ENCODE data around the gene RALB. TPM values are rescaled to one million over a fixed set of nuclear protein-coding genes. Genes with fewer than 3 reads are reported as not detected.
A peak's percentile ranks its signal among the peaks of the same experiment; 100 is the strongest.

Gene RALB
- total RNA-seq, 6 donors from 2014 or later = 23.0 to 85.8 (median 46.5) TPM

GRCh38 chr2:120237491-120237902, 15.2 kb upstream of the RALB start:
- no peak overlapping the region for H3K4me3 ChIP-seq
- 64 to 79% methylated on average over 9 to 10 of the region's 10 CpGs for WGBS, 2 donors
- no peaks in the 10 kb centered on the region for H3K27me3 ChIP-seq
- DNase-seq (no peak), ATAC-seq (ENCODE audit: low FRiP score in 2 of 2) (peak in 1 of 2 donors; percentile 79)
- H3K4me1 ChIP-seq = peaks cover 19 to 23% (median 22%) of the 10 kb centered on the region in 4 donors
- no peaks in the 10 kb centered on the region for H3K36me3 ChIP-seq
- TF ChIP-seq CTCF (IDR thresholded peaks at IDR 0.05) (no peak), POLR2A (IDR thresholded peaks at IDR 0.05) (no peak), POLR2AphosphoS5 (IDR thresholded peaks at IDR 0.05) (no peak)
- H3K9me3 ChIP-seq = no peaks in the 10 kb centered on the region
- H3K27ac ChIP-seq = no peak overlapping the region

DNA sequence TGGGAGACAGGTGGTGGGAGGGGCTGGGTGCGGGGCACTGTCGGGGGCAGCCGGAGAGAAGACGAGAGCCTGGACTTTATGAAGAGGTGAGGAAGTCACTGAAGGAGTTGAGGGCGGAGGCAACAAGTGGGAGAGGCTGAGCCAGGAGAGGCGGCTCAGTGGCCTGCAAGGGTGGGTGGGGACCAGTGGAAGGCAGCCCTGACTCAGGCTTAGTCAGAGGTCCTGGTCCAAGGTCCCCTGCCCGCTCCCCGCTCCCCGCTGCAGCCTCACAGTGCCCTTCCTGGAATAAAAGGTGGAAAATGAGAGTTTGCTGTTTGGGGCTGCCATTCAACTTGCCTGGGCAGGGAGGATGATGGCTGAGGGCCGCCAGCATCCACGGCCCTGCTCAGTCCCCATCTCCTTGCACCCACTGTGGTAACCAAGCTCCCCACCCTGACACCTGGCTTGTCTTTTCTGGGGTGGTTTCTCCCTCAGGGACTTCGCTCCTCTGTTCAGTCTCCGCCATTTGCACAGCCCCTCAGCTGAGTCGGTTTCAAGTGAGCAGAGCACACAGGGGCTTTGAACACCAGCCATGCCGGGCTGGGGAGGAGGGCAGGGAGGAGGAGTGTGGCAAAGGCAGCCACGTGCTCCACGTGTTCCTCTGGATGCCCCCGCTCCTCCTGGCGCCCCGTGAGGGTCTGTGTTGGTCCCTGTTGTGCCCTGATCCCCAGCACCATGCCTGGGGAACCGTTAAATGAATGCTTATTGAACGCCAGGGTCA, 13.7 kb upstream of the RALB start:
- DNase-seq (peak in 1 of 2 donors; percentile 73), ATAC-seq (ENCODE audit: low FRiP score in 2 of 2) (peak; percentile 42 to 88)
- Histone ChIP-seq H3K27ac (peak overlapping the region in 3 of 4 donors; percentile 14 to 54 (median 32)), H3K9me3 (no peaks in the 10 kb centered on the region), H3K4me1 (peaks cover 14 to 17% (median 16%) of the 10 kb centered on the region in 4 donors), H3K27me3 (no peaks in the 10 kb centered on the region), H3K4me3 (no peak overlapping the region), H3K36me3 (no peaks in the 10 kb centered on the region)
- TF ChIP-seq POLR2AphosphoS5 (IDR thresholded peaks at IDR 0.05) = no peak
- no peak for TF ChIP-seq EP300 (IDR thresholded peaks at IDR 0.05)
- no peak for TF ChIP-seq CTCF (IDR thresholded peaks at IDR 0.05)
- no peak for TF ChIP-seq POLR2A (IDR thresholded peaks at IDR 0.05)
- WGBS, 2 donors = 73 to 76% methylated on average over 16 to 22 of the region's 22 CpGs

DNA sequence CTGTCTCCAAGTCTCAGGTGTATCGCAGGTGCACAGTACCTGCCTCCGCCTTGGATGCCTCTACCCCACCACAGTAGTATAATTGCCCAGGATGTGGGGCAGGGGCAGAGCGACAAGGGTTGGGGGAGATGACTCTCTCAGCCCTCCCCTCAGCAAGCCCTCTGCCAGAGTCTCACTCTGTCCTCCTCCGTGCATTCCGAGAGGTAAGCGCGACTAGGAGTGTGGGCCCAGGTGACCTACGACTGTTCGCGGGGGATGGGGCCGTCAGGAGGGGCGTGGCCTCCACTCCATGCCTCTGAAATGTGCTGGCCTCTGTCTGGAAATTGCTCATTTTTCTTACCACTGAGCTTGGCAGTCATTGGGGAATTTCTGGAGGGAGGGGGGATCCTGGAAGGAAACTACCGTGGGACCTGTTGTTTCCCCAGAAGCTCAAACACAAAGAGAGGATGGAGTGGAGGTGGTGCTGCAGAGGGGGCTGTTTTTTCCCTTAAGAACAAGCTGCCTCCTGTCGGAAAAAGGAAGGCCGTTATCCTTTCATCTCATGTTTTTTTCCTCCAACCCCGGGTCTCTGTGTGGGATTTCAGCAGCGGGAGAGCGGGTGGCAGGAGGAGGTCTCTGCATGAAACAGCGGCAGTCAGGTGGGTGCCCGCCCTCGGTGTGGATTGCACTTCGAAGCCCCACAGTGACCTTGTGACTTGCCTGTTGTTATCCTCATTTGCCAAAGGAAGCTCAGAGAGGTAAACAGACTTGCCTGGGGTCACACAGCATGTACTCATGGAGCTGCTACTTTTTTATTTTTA, 13.0 kb upstream of the RALB start:
- peak in 1 of 2 donors; percentile 39 for TF ChIP-seq POLR2AphosphoS5 (IDR thresholded peaks at IDR 0.05)
- no peak for TF ChIP-seq EP300 (IDR thresholded peaks at IDR 0.05)
- Histone ChIP-seq H3K36me3 (no peaks in the 10 kb centered on the region), H3K4me1 (peaks cover 14 to 17% (median 16%) of the 10 kb centered on the region in 4 donors), H3K27me3 (no peaks in the 10 kb centered on the region), H3K27ac (peak overlapping the region in 3 of 4 donors; percentile 14 to 54 (median 32)), H3K9me3 (no peaks in the 10 kb centered on the region), H3K4me3 (no peak overlapping the region)
- ATAC-seq (ENCODE audit: low FRiP score in 2 of 2) = peak; percentile 23 to 50
- WGBS, 2 donors = 45 to 53% methylated on average over 19 to 22 of the region's 22 CpGs
- DNase-seq = no peak

GRCh38 chr2:120240901-120241429, 11.7 kb upstream of the RALB start:
- Histone ChIP-seq H3K4me1 (peaks cover 24 to 29% (median 27%) of the 10 kb centered on the region in 4 donors), H3K36me3 (no peaks in the 10 kb centered on the region), H3K9me3 (no peaks in the 10 kb centered on the region), H3K27ac (no peak overlapping the region), H3K4me3 (no peak overlapping the region), H3K27me3 (no peaks in the 10 kb centered on the region)
- TF ChIP-seq POLR2A (IDR thresholded peaks at IDR 0.05) (no peak), EP300 (IDR thresholded peaks at IDR 0.05) (no peak), POLR2AphosphoS5 (IDR thresholded peaks at IDR 0.05) (no peak)
- DNase-seq (no peak), ATAC-seq (ENCODE audit: low FRiP score in 2 of 2) (no peak)
- WGBS, 2 donors = 87 to 91% methylated on average over 10 of the region's 10 CpGs

DNA sequence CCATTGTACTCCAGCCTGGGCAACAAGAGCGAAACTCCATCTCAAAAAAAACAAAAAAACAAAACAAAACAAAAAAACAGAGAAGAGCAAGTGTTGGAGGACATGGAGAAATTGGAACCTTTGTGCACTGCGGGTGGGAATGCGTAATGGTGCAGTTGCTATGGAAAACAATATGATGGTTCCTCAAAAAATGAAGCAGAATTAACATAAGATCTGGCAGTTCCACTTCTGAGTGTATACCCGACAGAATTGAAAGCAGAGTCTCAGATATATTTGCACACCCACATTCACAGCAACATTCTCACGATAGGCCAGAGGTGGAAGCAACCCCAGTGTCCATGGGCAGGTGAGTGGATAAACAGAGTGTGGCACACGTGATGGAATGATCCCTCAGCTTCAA, 11.0 kb upstream of the RALB start:
- DNase-seq = no peak
- Histone ChIP-seq H3K27ac (no peak overlapping the region), H3K36me3 (no peaks in the 10 kb centered on the region), H3K4me3 (no peak overlapping the region), H3K4me1 (peaks cover 24 to 33% (median 29%) of the 10 kb centered on the region in 4 donors), H3K27me3 (no peaks in the 10 kb centered on the region), H3K9me3 (no peaks in the 10 kb centered on the region)
- ATAC-seq (ENCODE audit: low FRiP score in 2 of 2) = no peak
- WGBS, 2 donors = 75 to 84% methylated on average over 6 of the region's 6 CpGs
- TF ChIP-seq POLR2A (IDR thresholded peaks at IDR 0.05) (no peak), EP300 (IDR thresholded peaks at IDR 0.05) (no peak), CTCF (IDR thresholded peaks at IDR 0.05) (no peak), POLR2AphosphoS5 (IDR thresholded peaks at IDR 0.05) (no peak)

Data from upper lobe of left lung (tissue), 6 donors.